ENCODE measurements around the gene SPI1. TPM values are rescaled to one million over a fixed set of nuclear protein-coding genes. Genes with fewer than 3 reads are reported as not detected.

Gene SPI1
- total and polyA plus RNA-seq, 12 donors, result 3.4 to 38.9 (median 7.5) TPM

DNA sequence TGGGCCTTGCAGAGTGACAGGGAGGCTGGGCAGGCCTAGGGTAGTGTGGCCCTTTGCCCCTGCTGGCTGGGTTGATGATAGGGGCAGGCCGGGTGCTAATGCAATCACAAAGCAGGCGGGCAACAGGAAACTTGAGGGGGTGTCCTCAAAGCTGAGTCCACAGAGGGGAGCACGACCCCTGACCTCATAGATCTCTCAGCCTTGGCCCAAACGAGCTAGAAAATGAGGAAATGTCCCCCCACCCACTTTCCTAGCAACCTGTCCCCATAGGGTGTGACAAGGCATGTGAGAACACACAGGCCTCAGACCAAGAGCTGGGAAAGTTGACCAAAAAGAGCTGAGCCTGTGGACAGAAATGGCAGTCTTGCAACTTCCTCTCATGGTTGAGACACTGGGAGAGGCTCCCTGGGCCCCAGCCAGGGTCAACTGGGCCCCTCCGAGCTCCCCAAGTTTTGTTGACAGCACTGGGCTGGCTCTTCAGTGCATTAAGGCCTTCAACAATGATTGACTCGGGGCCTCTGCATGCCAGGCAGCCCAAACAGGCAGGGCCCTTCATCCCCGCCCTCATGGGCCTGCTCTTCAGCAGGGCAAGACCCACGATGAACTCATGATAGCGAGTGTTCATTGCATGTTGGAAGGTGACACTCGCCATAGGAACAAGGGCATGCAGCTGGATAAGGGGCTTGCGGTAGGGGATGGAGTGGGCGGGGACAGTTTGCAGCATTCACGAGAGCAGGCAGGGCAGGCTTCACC, 9.8 kb upstream of the SPI1 start:
- 78 to 79% methylated on average over 13 of the region's 13 CpGs for WGBS, 2 donors
- ATAC-seq, result peak in 3 of 8 donors; percentile 18 to 38 (median 34)
- intact Hi-C loops (cut with DNase I), result no loop called here
- H3K27ac ChIP-seq, result peak overlapping the region in 3 of 10 donors; percentile 31 to 100 (median 60)
- H3K4me1 ChIP-seq, result peaks cover 0 to 60% (median 0%) of the 10 kb centered on the region in 9 donors
- H3K9me3 ChIP-seq, result no peaks in the 10 kb centered on the region
- no peaks in the 10 kb centered on the region for H3K36me3 ChIP-seq
- H3K27me3 ChIP-seq, result no peaks in the 10 kb centered on the region
- TF ChIP-seq, protein P1, sequence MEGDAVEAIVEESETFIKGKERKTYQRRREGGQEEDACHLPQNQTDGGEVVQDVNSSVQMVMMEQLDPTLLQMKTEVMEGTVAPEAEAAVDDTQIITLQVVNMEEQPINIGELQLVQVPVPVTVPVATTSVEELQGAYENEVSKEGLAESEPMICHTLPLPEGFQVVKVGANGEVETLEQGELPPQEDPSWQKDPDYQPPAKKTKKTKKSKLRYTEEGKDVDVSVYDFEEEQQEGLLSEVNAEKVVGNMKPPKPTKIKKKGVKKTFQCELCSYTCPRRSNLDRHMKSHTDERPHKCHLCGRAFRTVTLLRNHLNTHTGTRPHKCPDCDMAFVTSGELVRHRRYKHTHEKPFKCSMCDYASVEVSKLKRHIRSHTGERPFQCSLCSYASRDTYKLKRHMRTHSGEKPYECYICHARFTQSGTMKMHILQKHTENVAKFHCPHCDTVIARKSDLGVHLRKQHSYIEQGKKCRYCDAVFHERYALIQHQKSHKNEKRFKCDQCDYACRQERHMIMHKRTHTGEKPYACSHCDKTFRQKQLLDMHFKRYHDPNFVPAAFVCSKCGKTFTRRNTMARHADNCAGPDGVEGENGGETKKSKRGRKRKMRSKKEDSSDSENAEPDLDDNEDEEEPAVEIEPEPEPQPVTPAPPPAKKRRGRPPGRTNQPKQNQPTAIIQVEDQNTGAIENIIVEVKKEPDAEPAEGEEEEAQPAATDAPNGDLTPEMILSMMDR (IDR thresholded peaks at IDR 0.05), result no peak
- H3K4me3 ChIP-seq, result peak overlapping the region in 1 of 10 donors; percentile 31
- no peak for DNase-seq

DNA sequence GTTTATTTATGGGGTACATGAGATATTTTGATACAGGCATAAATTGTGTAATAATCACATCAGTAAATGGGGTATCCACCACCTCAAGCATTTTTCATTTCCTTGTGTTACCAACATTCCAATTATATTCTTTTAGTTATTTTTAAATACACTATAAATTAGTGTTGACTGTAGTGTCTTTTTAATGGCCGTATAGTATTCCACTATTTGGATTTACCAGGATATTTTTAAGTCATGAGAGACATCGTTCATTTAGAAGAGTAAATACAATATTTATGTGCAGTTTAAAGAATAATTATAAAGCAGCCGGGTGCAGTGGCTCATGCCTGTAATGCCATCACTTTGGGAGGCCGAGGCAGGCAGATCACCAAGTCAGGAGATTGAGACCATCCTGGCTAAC, 6.2 kb upstream of the SPI1 start:
- DNase-seq, result no peak
- intact Hi-C loops (cut with DNase I), result no loop called here
- no peaks in the 10 kb centered on the region for H3K9me3 ChIP-seq
- H3K36me3 ChIP-seq, result no peaks in the 10 kb centered on the region
- no peaks in the 10 kb centered on the region for H3K27me3 ChIP-seq
- TF ChIP-seq, protein P1 (IDR thresholded peaks at IDR 0.05), result no peak
- no peak for ATAC-seq
- no peak overlapping the region for H3K4me3 ChIP-seq
- peaks cover 0 to 38% (median 0%) of the 10 kb centered on the region in 9 donors for H3K4me1 ChIP-seq
- WGBS, 2 donors, result 91 to 93% methylated on average over 4 of the region's 4 CpGs
- H3K27ac ChIP-seq, result no peak overlapping the region

DNA sequence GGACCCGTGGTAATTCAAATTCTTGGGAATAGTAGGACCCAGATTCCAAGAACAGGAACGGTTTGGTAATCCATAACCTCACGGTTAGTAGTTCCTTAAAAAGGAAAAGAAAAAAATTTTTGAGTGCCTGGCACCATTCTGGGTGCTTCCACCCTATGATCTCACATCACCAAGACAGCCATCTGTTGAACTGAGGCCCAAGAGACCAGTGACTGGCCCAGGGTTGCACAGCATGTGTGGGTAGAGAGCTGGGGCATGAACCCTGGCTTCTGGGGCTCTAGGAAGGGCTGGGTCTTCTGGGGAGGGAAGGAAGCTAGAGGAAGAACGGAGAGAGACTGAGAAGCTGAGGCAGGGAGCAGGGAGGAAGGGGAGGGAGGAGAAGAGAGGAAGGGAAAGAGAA, 4.7 kb upstream of the SPI1 start:
- Histone ChIP-seq H3K36me3 (no peaks in the 10 kb centered on the region), H3K27me3 (no peaks in the 10 kb centered on the region), H3K27ac (peak overlapping the region in 1 of 10 donors; percentile 76), H3K9me3 (no peaks in the 10 kb centered on the region), H3K4me3 (no peak overlapping the region), H3K4me1 (peaks cover 0 to 24% (median 0%) of the 10 kb centered on the region in 9 donors)
- TF ChIP-seq, protein P1 (IDR thresholded peaks at IDR 0.05), result no peak
- 60 to 63% methylated on average over 4 of the region's 4 CpGs for WGBS, 2 donors
- intact Hi-C loops (cut with DNase I), result no loop called here
- ATAC-seq, result peak in 2 of 8 donors; percentile 17 to 52
- no peak for DNase-seq

DNA sequence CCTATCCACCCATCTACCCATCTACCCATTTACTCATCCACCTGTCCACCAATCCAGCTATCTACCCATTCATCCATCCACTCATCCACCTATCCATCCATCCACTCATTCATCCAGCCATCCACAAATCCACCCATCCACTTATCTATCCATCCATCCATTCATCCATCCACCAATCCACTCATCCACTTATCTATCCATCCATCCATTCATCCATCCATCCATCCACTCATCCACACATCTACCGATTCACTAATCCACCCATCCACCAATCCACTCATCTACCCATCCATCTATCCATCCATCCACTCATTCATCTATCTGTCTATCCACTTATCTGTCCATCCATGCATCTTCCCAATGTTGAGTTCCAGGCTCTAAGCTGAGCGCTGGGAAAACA, 1.7 kb upstream of the SPI1 start:
- H3K27me3 ChIP-seq, result no peaks in the 10 kb centered on the region
- no peak for ATAC-seq
- DNase-seq, result no peak
- TF ChIP-seq, protein P1 (IDR thresholded peaks at IDR 0.05), result no peak
- no peaks in the 10 kb centered on the region for H3K9me3 ChIP-seq
- H3K4me3 ChIP-seq, result no peak overlapping the region
- peaks cover 0 to 20% (median 0%) of the 10 kb centered on the region in 9 donors for H3K4me1 ChIP-seq
- H3K27ac ChIP-seq, result no peak overlapping the region
- WGBS, 2 donors, result 97 to 98% methylated on average over 2 of the region's 2 CpGs
- H3K36me3 ChIP-seq, result peaks cover 0 to 6% (median 0%) of the 10 kb centered on the region in 9 donors
- intact Hi-C loops (cut with DNase I), result no loop called here
